ENCODE results near the gene GSTO2. TPM values are rescaled to one million over a fixed set of nuclear protein-coding genes. Genes with fewer than 3 reads are reported as not detected.

Gene GSTO2
- total and polyA plus RNA-seq, 2 experiments from 2014 or later: 0.37 to 2.5 TPM

GRCh38 chr10:104299031-104299904, 30.3 kb downstream of the GSTO2 start:
- H3K79me2 ChIP-seq: no peaks in the 10 kb centered on the region
- no peaks in the 10 kb centered on the region for H3K27me3 ChIP-seq
- 64% methylated on average over 13 of the region's 13 CpGs for WGBS (ENCODE audit: low lambda C conversion rate, missing lambda C conversion rate)
- no peak overlapping the region for H3K4me2 ChIP-seq
- no peaks in the 10 kb centered on the region for H3K9me2 ChIP-seq (replicated peaks; ENCODE audit: insufficient read depth)
- no peaks in the 10 kb centered on the region for H3K9me3 ChIP-seq (ENCODE audit: low read depth)
- DNase-seq (ENCODE audit: low spot score): no peak
- no peaks in the 10 kb centered on the region for H4K20me1 ChIP-seq (ENCODE audit: insufficient read depth, poor library complexity, severe bottlenecking)
- TF ChIP-seq CTCF (IDR thresholded peaks at IDR 0.05; ENCODE audit: poor library complexity): no peak
- no peak for TF ChIP-seq EZH2 (IDR thresholded peaks at IDR 0.05; ENCODE audit: borderline replicate concordance)
- TF ChIP-seq EZH2phosphoT487 (IDR thresholded peaks at IDR 0.05; ENCODE audit: low read depth, severe bottlenecking, unreplicated experiment): no peak
- H3K4me3 ChIP-seq: no peak overlapping the region
- peak overlapping the region; percentile 70 for H3K27ac ChIP-seq
- no peak overlapping the region for H2AFZ ChIP-seq
- no peaks in the 10 kb centered on the region for H3K36me3 ChIP-seq (replicated peaks; ENCODE audit: insufficient read depth, low read depth)
- H3K4me1 ChIP-seq (ENCODE audit: insufficient read depth): peaks cover 12% of the 10 kb centered on the region

DNA sequence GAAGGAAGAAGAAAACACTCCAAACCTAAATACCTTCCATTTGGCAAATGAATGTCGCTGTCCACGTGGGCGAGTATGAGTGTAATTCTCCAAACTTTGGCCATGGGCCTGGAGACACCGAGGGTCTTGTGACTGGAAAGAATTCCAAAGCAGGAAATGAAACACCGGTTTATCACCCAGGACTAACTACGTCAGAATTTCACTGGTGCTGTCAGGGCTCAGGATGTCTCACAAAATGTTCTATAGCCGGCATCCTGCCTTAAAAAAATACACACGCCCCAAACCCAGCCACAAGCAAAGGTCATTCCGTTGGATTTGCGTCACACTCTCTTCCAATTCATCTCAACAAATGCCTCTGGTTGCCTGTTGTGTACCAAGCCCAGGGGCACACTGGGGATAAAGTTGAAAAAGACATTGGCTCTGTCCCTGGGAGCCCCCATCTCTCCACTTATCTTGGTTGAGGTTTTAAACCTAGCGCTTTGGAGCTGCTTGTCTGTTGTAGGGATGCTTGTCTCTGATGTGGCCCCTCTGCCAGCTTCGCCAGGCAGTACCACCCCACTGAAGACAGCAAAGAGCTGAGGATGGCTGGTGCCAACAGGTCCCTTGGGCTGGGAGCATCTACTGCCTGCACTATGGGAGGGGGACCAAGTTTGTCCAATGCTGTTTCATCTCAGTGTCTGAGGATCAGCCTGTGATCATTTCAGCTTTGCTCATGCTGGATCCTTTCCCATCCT, 31.2 kb downstream of the GSTO2 start:
- Histone ChIP-seq H3K79me2 (no peaks in the 10 kb centered on the region), H3K9me2 (replicated peaks; ENCODE audit: insufficient read depth) (no peaks in the 10 kb centered on the region), H2AFZ (no peak overlapping the region), H3K4me1 (ENCODE audit: insufficient read depth) (peaks cover 12% of the 10 kb centered on the region), H3K4me2 (peak overlapping the region; percentile 38), H3K27ac (peak overlapping the region; percentile 75), H3K36me3 (replicated peaks; ENCODE audit: insufficient read depth, low read depth) (no peaks in the 10 kb centered on the region), H3K4me3 (no peak overlapping the region), H4K20me1 (ENCODE audit: insufficient read depth, poor library complexity, severe bottlenecking) (no peaks in the 10 kb centered on the region), H3K9me3 (ENCODE audit: low read depth) (no peaks in the 10 kb centered on the region), H3K27me3 (no peaks in the 10 kb centered on the region)
- TF ChIP-seq CTCF (IDR thresholded peaks at IDR 0.05; ENCODE audit: poor library complexity): no peak
- no peak for TF ChIP-seq EZH2 (IDR thresholded peaks at IDR 0.05; ENCODE audit: borderline replicate concordance)
- TF ChIP-seq EZH2phosphoT487 (IDR thresholded peaks at IDR 0.05; ENCODE audit: low read depth, severe bottlenecking, unreplicated experiment): no peak
- DNase-seq (ENCODE audit: low spot score): peak; percentile 44
- 70% methylated on average over 12 of the region's 12 CpGs for WGBS (ENCODE audit: low lambda C conversion rate, missing lambda C conversion rate)

DNA sequence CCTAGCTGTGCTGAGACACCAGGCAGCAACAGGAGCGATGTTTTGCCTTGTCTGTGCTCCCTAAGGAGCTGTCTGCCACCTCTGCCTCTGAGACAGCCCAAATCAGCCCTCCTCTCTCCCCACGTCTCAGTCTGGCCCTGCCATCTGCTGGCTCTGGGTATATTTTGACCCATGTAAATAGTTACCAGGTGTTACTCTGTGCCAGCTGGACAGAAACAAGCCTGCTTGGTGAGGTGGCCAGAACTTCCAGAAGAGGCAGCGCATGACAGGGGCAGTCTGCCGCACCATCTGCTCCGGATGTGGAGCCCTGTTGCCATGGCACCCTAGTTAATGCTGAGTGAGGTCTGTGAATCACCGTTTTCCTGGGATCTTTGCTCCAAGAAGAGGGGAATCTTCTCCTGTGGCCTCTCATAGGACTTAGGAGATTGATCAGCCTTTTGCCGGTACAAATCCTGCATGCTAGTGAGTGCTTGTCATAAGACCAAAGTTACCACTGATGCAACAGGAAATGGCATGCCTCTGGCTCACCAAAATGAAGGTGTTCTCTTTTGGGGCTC, 31.8 kb downstream of the GSTO2 start:
- Histone ChIP-seq H3K4me1 (ENCODE audit: insufficient read depth) (peaks cover 12% of the 10 kb centered on the region), H3K9me3 (ENCODE audit: low read depth) (no peaks in the 10 kb centered on the region), H2AFZ (no peak overlapping the region), H3K27ac (peak overlapping the region; percentile 75), H3K4me3 (no peak overlapping the region), H3K79me2 (no peaks in the 10 kb centered on the region), H4K20me1 (ENCODE audit: insufficient read depth, poor library complexity, severe bottlenecking) (no peaks in the 10 kb centered on the region), H3K27me3 (no peaks in the 10 kb centered on the region), H3K9me2 (replicated peaks; ENCODE audit: insufficient read depth) (no peaks in the 10 kb centered on the region), H3K36me3 (replicated peaks; ENCODE audit: insufficient read depth, low read depth) (no peaks in the 10 kb centered on the region), H3K4me2 (peak overlapping the region; percentile 38)
- TF ChIP-seq EZH2phosphoT487 (IDR thresholded peaks at IDR 0.05; ENCODE audit: low read depth, severe bottlenecking, unreplicated experiment): no peak
- TF ChIP-seq EZH2 (IDR thresholded peaks at IDR 0.05; ENCODE audit: borderline replicate concordance): no peak
- TF ChIP-seq CTCF (IDR thresholded peaks at IDR 0.05; ENCODE audit: poor library complexity): no peak
- peak; percentile 67 for DNase-seq (ENCODE audit: low spot score)
- WGBS (ENCODE audit: low lambda C conversion rate, missing lambda C conversion rate): 60% methylated on average over 7 of the region's 7 CpGs

Data from hepatocyte (in vitro differentiated cells).